GM23338 (cell line): ENCODE results near the gene TEX36.

Experiments used
- CREB1 ChIP-seq: fragments of 250-450 bp; sonication (Bioruptor Pico); IDR thresholded peaks from 2 replicates; pipeline ENCODE4 v1.5.0; 2020; ENCODE audit warnings: low read depth, mild to moderate bottlenecking, moderate library complexity
- EZH2 ChIP-seq: fragments of 200-600 bp; sonication (generic); IDR thresholded peaks from one replicate; pipeline ENCODE4 v1.8.0; 2017; ENCODE audit warnings: antibody characterized with exemption, mild to moderate bottlenecking, low read depth; ENCODE audit not compliant: unreplicated experiment
- EZH2phosphoT487 ChIP-seq: fragments of 200-600 bp; sonication (generic); IDR thresholded peaks from one replicate; pipeline ENCODE4 v1.8.1; 2018; ENCODE audit warnings: antibody characterized with exemption; ENCODE audit not compliant: unreplicated experiment
- JUNB ChIP-seq: IDR thresholded peaks from one replicate; pipeline ENCODE4 v1.6.1; 2016; ENCODE audit warnings: antibody characterized with exemption; ENCODE audit not compliant: unreplicated experiment
- POLR2AphosphoS5 ChIP-seq: IDR thresholded peaks from 2 replicates; pipeline ENCODE4 v1.6.1; 2016; ENCODE audit warnings: antibody characterized with exemption, low read depth
- TF ChIP-seq, protein P1 (sequence below), 2 experiments: fragments of 200-600 bp in 1 of 2; sonication (generic) in 1 of 2; conservative IDR thresholded peaks; 2 replicates each; pipeline versions ENCODE4 v1.5.1 to v1.6.1; 2016 to 2017; ENCODE audit warnings: antibody characterized with exemption in 2 of 2, low read depth in 2 of 2, mild to moderate bottlenecking in 2 of 2, moderate library complexity in 1 of 2
- TF ChIP-seq, protein P2 (sequence below): IDR thresholded peaks from one replicate; pipeline ENCODE4 v1.6.1; 2018; ENCODE audit warnings: antibody characterized with exemption; ENCODE audit not compliant: unreplicated experiment

DNA sequence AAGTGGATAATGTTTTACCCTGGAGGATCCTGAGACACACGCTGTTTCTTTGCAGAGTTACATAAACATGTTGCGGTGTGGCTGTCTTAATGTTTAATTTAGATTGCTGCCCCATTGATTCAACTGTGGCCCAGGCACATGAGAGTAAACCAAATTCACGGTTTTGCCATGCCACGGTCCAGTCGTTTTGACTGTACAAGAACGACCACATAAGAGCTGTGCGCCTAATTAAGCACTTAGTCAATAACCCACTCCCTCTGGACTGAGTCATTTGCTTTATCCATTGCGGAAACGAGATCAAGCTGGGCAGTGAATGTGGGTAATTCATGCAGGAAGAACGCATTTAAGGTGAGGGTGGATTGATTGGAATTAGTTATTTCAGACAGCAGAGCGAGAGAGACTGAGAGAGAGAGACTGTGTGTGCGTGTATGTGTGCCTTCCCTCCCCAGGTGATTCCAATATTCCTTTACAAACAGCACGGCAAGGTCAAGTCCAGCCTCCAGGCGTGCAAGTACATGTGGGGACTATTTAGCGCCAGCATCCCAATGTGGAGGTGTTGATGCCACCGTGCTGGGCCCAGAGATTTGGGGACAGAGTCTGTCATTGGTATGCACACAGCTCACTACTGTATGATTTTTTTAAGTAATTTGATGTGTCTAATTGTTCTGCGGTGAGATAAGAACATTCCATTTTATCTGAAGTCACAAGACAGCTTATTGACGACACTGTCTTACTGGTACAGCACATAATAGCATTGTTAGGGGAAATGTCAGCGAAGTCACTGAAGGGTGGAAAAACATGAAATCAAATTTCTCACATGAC lies 8.4 kb upstream of the TEX36 start:
- TF ChIP-seq, protein P1, sequence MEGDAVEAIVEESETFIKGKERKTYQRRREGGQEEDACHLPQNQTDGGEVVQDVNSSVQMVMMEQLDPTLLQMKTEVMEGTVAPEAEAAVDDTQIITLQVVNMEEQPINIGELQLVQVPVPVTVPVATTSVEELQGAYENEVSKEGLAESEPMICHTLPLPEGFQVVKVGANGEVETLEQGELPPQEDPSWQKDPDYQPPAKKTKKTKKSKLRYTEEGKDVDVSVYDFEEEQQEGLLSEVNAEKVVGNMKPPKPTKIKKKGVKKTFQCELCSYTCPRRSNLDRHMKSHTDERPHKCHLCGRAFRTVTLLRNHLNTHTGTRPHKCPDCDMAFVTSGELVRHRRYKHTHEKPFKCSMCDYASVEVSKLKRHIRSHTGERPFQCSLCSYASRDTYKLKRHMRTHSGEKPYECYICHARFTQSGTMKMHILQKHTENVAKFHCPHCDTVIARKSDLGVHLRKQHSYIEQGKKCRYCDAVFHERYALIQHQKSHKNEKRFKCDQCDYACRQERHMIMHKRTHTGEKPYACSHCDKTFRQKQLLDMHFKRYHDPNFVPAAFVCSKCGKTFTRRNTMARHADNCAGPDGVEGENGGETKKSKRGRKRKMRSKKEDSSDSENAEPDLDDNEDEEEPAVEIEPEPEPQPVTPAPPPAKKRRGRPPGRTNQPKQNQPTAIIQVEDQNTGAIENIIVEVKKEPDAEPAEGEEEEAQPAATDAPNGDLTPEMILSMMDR (conservative IDR thresholded peaks at IDR 0.05; ENCODE audit: low read depth in 2 of 2): no peak
- TF ChIP-seq POLR2AphosphoS5 (no peak), EZH2 (no peak), JUNB (no peak), CREB1 (CRISPR knock-in tag) (no peak), EZH2phosphoT487 (no peak)
- TF ChIP-seq, protein P2, sequence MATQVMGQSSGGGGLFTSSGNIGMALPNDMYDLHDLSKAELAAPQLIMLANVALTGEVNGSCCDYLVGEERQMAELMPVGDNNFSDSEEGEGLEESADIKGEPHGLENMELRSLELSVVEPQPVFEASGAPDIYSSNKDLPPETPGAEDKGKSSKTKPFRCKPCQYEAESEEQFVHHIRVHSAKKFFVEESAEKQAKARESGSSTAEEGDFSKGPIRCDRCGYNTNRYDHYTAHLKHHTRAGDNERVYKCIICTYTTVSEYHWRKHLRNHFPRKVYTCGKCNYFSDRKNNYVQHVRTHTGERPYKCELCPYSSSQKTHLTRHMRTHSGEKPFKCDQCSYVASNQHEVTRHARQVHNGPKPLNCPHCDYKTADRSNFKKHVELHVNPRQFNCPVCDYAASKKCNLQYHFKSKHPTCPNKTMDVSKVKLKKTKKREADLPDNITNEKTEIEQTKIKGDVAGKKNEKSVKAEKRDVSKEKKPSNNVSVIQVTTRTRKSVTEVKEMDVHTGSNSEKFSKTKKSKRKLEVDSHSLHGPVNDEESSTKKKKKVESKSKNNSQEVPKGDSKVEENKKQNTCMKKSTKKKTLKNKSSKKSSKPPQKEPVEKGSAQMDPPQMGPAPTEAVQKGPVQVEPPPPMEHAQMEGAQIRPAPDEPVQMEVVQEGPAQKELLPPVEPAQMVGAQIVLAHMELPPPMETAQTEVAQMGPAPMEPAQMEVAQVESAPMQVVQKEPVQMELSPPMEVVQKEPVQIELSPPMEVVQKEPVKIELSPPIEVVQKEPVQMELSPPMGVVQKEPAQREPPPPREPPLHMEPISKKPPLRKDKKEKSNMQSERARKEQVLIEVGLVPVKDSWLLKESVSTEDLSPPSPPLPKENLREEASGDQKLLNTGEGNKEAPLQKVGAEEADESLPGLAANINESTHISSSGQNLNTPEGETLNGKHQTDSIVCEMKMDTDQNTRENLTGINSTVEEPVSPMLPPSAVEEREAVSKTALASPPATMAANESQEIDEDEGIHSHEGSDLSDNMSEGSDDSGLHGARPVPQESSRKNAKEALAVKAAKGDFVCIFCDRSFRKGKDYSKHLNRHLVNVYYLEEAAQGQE: no peak
